ENCODE results near the gene PPIH. TPM values are rescaled to one million over a fixed set of nuclear protein-coding genes. Genes with fewer than 3 reads are reported as not detected.
"Not testable (repeated sequence)": the region's sequence is repeated elsewhere in the genome, so short reads cannot be mapped to it uniquely, and the experiment has no call there.

PPIH gene
- total RNA-seq, 1 experiment from 2014 or later, result 42.1 TPM

GRCh38 chr1:42700006-42700405 is 41.8 kb downstream of the PPIH start:
- H2AFZ ChIP-seq (ENCODE audit: low read length), result no peak overlapping the region
- H3K9ac ChIP-seq (ENCODE audit: low read length), result no peak overlapping the region
- no peaks in the 10 kb centered on the region for H3K27me3 ChIP-seq (ENCODE audit: low read length)
- H3K4me1 ChIP-seq (ENCODE audit: low read length), result no peaks in the 10 kb centered on the region
- H3K79me2 ChIP-seq (ENCODE audit: low read length), result peaks cover 72% of the 10 kb centered on the region
- peaks cover 95% of the 10 kb centered on the region for H3K36me3 ChIP-seq (ENCODE audit: insufficient read depth, low read length)
- H3K9me3 ChIP-seq (ENCODE audit: low read length), result no peaks in the 10 kb centered on the region
- no peak overlapping the region for H3K4me2 ChIP-seq (ENCODE audit: low read depth, low read length, poor library complexity, severe bottlenecking)
- no peak overlapping the region for H3K27ac ChIP-seq (ENCODE audit: low read length)
- H3K4me3 ChIP-seq (ENCODE audit: low read length), result no peak overlapping the region
- H4K20me1 ChIP-seq (ENCODE audit: insufficient read depth, low read depth, low read length), result peaks cover 25% of the 10 kb centered on the region
- H3K9me2 ChIP-seq (replicated peaks; ENCODE audit: insufficient read depth, low read length), result no peaks in the 10 kb centered on the region
- no peak for DNase-seq

- no peaks in the 10 kb centered on the region for H3K4me1 ChIP-seq (ENCODE audit: low read length)
- H3K27me3 ChIP-seq (ENCODE audit: low read length), result no peaks in the 10 kb centered on the region
- no peak overlapping the region for H3K27ac ChIP-seq (ENCODE audit: low read length)
- H3K4me2 ChIP-seq (ENCODE audit: low read depth, low read length, poor library complexity, severe bottlenecking), result no peak overlapping the region
- no peak for DNase-seq
- H2AFZ ChIP-seq (ENCODE audit: low read length), result no peak overlapping the region
- peaks cover 13% of the 10 kb centered on the region for H4K20me1 ChIP-seq (ENCODE audit: insufficient read depth, low read depth, low read length)
- H3K4me3 ChIP-seq (ENCODE audit: low read length), result no peak overlapping the region
- no peaks in the 10 kb centered on the region for H3K9me2 ChIP-seq (replicated peaks; ENCODE audit: insufficient read depth, low read length)
- H3K36me3 ChIP-seq (ENCODE audit: insufficient read depth, low read length), result peaks cover 87% of the 10 kb centered on the region
- no peaks in the 10 kb centered on the region for H3K9me3 ChIP-seq (ENCODE audit: low read length)
- peaks cover 53% of the 10 kb centered on the region for H3K79me2 ChIP-seq (ENCODE audit: low read length)
- no peak overlapping the region for H3K9ac ChIP-seq (ENCODE audit: low read length)
These were observed 45.8 kb downstream of the PPIH start for GRCh38 chr1:42703888-42704464.

- H3K9ac ChIP-seq (ENCODE audit: low read length); H3K27ac ChIP-seq (ENCODE audit: low read length); DNase-seq; H3K9me2 ChIP-seq (replicated peaks; ENCODE audit: insufficient read depth, low read length); H3K4me2 ChIP-seq (ENCODE audit: low read depth, low read length, poor library complexity, severe bottlenecking); H3K4me3 ChIP-seq (ENCODE audit: low read length); H3K4me1 ChIP-seq (ENCODE audit: low read length); H2AFZ ChIP-seq (ENCODE audit: low read length); H3K9me3 ChIP-seq (ENCODE audit: low read length); H3K27me3 ChIP-seq (ENCODE audit: low read length): not testable (repeated sequence)
- Histone ChIP-seq H3K79me2 (ENCODE audit: low read length) (peaks cover 14% of the 10 kb centered on the region), H3K36me3 (ENCODE audit: insufficient read depth, low read length) (peaks cover 64% of the 10 kb centered on the region), H4K20me1 (ENCODE audit: insufficient read depth, low read depth, low read length) (peaks cover 14% of the 10 kb centered on the region; the same call in 1 of the 2 replicates)
These were observed 54.6 kb downstream of the PPIH start for GRCh38 chr1:42712808-42713207.

GRCh38 chr1:42713293-42713692 is 55.1 kb downstream of the PPIH start:
- H3K79me2 ChIP-seq (ENCODE audit: low read length), result peaks cover 10% of the 10 kb centered on the region
- no peak for DNase-seq

GRCh38 chr1:42714441-42714840 is 56.2 kb downstream of the PPIH start:
- H2AFZ ChIP-seq (ENCODE audit: low read length); H3K9ac ChIP-seq (ENCODE audit: low read length); H3K4me2 ChIP-seq (ENCODE audit: low read depth, low read length, poor library complexity, severe bottlenecking); H3K9me3 ChIP-seq (ENCODE audit: low read length); H3K27me3 ChIP-seq (ENCODE audit: low read length); H3K27ac ChIP-seq (ENCODE audit: low read length); H3K79me2 ChIP-seq (ENCODE audit: low read length); H3K9me2 ChIP-seq (replicated peaks; ENCODE audit: insufficient read depth, low read length); H3K4me1 ChIP-seq (ENCODE audit: low read length); H3K4me3 ChIP-seq (ENCODE audit: low read length); DNase-seq: not testable (repeated sequence)
- H3K36me3 ChIP-seq (ENCODE audit: insufficient read depth, low read length), result peaks cover 56% of the 10 kb centered on the region
- peaks cover 14% of the 10 kb centered on the region; the same call in 1 of the 2 replicates for H4K20me1 ChIP-seq (ENCODE audit: insufficient read depth, low read depth, low read length)

More at GRCh38 chr1:42713293-42713692, 55.1 kb downstream of the PPIH start:
- Histone ChIP-seq H3K4me1 (ENCODE audit: low read length) (no peaks in the 10 kb centered on the region), H3K9me3 (ENCODE audit: low read length) (no peaks in the 10 kb centered on the region; the same call in 1 of the 2 replicates), H3K27ac (ENCODE audit: low read length) (no peak overlapping the region), H2AFZ (ENCODE audit: low read length) (no peak overlapping the region), H3K4me3 (ENCODE audit: low read length) (no peak overlapping the region), H3K36me3 (ENCODE audit: insufficient read depth, low read length) (peaks cover 59% of the 10 kb centered on the region), H3K9me2 (replicated peaks; ENCODE audit: insufficient read depth, low read length) (no peaks in the 10 kb centered on the region), H3K9ac (ENCODE audit: low read length) (no peak overlapping the region), H3K4me2 (ENCODE audit: low read depth, low read length, poor library complexity, severe bottlenecking) (no peak overlapping the region), H4K20me1 (ENCODE audit: insufficient read depth, low read depth, low read length) (peaks cover 14% of the 10 kb centered on the region; the same call in 1 of the 2 replicates), H3K27me3 (ENCODE audit: low read length) (no peaks in the 10 kb centered on the region)

- Histone ChIP-seq H3K4me3 (ENCODE audit: low read length) (no peak overlapping the region), H3K79me2 (ENCODE audit: low read length) (no peaks in the 10 kb centered on the region), H3K9ac (ENCODE audit: low read length) (no peak overlapping the region), H4K20me1 (ENCODE audit: insufficient read depth, low read depth, low read length) (peaks cover 16% of the 10 kb centered on the region; the same call in 1 of the 2 replicates), H3K4me1 (ENCODE audit: low read length) (no peaks in the 10 kb centered on the region), H3K27ac (ENCODE audit: low read length) (no peak overlapping the region), H2AFZ (ENCODE audit: low read length) (no peak overlapping the region), H3K4me2 (ENCODE audit: low read depth, low read length, poor library complexity, severe bottlenecking) (no peak overlapping the region), H3K9me3 (ENCODE audit: low read length) (no peaks in the 10 kb centered on the region), H3K27me3 (ENCODE audit: low read length) (no peaks in the 10 kb centered on the region), H3K9me2 (replicated peaks; ENCODE audit: insufficient read depth, low read length) (no peaks in the 10 kb centered on the region), H3K36me3 (ENCODE audit: insufficient read depth, low read length) (0 out of 2 replicates have a peak, but pooled peaks cover 4% of the 10 kb centered on the region)
- DNase-seq, result no peak
These were observed 62.6 kb downstream of the PPIH start for GRCh38 chr1:42720868-42721267.

GRCh38 chr1:42721926-42722325 is 63.7 kb downstream of the PPIH start:
- no peaks in the 10 kb centered on the region for H3K36me3 ChIP-seq (ENCODE audit: insufficient read depth, low read length)
- no peak for DNase-seq
- no peak overlapping the region for H3K4me3 ChIP-seq (ENCODE audit: low read length)
- H3K4me2 ChIP-seq (ENCODE audit: low read depth, low read length, poor library complexity, severe bottlenecking), result no peak overlapping the region
- H2AFZ ChIP-seq (ENCODE audit: low read length), result no peak overlapping the region
- H3K9me3 ChIP-seq (ENCODE audit: low read length), result no peaks in the 10 kb centered on the region
- H3K27me3 ChIP-seq (ENCODE audit: low read length), result no peaks in the 10 kb centered on the region
- H3K9ac ChIP-seq (ENCODE audit: low read length), result no peak overlapping the region
- H3K27ac ChIP-seq (ENCODE audit: low read length), result no peak overlapping the region
- H3K4me1 ChIP-seq (ENCODE audit: low read length), result no peaks in the 10 kb centered on the region
- H3K79me2 ChIP-seq (ENCODE audit: low read length), result no peaks in the 10 kb centered on the region
- peaks cover 8% of the 10 kb centered on the region; the same call in 1 of the 2 replicates for H4K20me1 ChIP-seq (ENCODE audit: insufficient read depth, low read depth, low read length)
- no peaks in the 10 kb centered on the region for H3K9me2 ChIP-seq (replicated peaks; ENCODE audit: insufficient read depth, low read length)

- not testable (repeated sequence) for H3K9ac ChIP-seq (ENCODE audit: low read length); H3K79me2 ChIP-seq (ENCODE audit: low read length); H4K20me1 ChIP-seq (ENCODE audit: insufficient read depth, low read depth, low read length); H3K4me3 ChIP-seq (ENCODE audit: low read length); H3K27ac ChIP-seq (ENCODE audit: low read length); H3K9me2 ChIP-seq (replicated peaks; ENCODE audit: insufficient read depth, low read length); H3K4me2 ChIP-seq (ENCODE audit: low read depth, low read length, poor library complexity, severe bottlenecking); H3K36me3 ChIP-seq (ENCODE audit: insufficient read depth, low read length); DNase-seq; H2AFZ ChIP-seq (ENCODE audit: low read length); H3K4me1 ChIP-seq (ENCODE audit: low read length); H3K27me3 ChIP-seq (ENCODE audit: low read length); H3K9me3 ChIP-seq (ENCODE audit: low read length)
These were observed 64.2 kb downstream of the PPIH start for GRCh38 chr1:42722403-42722802.

Data from Karpas-422 (cell line).